HG02938 (cell line): ENCODE results near the gene KCNF1.
"Not testable (repeated sequence)": the region's sequence is repeated elsewhere in the genome, so short reads cannot be mapped to it uniquely, and the experiment has no call there.

Experiments
- ATAC-seq: cut with Tn5 transposase; IDR thresholded peaks from one replicate; pipeline ENCODE4 v1.9.1; 2021; ENCODE audit warnings: mild to moderate bottlenecking, moderate library complexity; ENCODE audit not compliant: unreplicated experiment

The KCNF1 gene

DNA sequence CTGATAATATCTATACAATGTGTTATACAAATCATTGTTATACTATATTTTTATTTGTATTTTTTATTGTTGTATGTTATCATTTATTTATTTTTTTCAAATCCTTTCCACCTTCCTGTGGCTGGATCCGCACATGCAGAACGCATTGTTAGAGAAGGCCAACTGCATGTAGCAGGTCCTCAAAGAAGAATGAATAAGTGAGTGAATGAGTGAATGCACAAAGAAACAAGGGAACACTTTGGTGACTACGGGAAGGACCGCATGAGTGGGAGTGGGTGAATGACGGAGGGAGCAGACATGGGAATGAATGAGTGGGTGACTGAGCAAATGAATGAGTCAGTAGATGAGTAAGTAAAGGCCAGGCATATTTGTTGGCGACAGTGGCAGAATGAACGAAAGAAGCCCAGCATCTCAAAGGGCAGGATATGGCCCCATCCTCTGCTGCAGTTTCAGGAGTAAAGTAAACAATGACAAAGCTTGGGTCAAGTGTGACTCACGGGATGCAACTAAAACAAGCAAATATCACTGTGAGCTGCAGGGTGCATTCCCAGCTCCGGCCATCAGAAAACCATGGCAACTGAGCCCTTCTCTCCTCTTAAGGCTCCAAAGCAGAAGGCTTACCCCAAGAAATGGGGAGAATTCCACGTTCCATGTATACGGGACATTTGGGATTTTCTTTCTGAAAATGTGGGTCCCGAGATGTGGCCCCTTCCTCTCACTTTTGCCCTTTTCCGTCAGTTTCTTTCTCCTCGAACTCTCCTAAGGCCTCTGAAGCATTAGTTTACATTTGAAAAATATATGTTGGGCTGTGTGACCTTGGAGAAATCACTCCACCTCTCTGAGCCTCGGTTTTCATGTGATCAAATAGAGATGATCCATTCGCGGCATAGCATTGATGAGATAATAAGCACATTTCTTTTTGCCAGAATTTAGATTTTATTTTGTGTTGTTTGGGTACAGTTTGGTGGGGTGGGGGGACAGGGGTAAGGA lies 24.5 kb downstream of the KCNF1 start:
- ATAC-seq: no peak

DNA sequence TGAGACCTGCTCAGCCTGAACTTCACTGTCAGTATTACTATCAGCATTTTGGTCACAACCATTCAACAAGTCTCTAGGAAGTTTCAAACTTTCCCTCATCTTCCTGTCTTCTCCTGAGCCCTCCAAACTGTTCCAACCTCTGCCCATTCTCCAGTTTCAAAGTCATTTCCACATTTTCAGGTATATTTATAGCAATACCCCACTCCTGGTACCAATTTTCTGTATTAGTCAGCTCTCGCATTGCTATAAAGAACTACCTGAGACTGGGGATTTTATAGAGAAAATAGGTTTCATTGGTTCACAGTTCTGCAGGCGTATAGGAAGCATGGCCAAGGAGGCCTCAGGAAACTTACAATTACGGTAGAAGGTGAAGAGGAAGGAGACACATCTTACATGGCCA lies 27.3 kb downstream of the KCNF1 start:
- no peak for ATAC-seq

DNA sequence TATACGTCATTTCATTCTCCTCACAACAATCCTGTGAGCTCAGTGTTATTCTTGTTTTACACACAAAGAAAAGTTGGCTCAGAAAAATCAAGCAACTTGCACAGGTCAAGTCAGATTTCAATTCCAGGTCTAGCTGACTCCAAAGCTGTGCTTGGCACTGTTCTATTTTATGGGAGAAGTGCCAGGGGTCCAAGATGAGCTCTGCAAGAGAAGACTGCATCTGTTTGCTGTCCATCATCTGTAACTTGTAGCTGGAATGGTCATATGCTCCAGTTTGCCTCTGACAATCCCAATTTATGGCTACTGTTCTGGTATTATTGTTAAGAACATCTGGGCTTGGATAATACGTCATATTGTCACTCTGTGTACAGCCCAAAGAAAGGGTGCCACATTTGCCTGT lies 28.9 kb downstream of the KCNF1 start:
- no peak for ATAC-seq

DNA sequence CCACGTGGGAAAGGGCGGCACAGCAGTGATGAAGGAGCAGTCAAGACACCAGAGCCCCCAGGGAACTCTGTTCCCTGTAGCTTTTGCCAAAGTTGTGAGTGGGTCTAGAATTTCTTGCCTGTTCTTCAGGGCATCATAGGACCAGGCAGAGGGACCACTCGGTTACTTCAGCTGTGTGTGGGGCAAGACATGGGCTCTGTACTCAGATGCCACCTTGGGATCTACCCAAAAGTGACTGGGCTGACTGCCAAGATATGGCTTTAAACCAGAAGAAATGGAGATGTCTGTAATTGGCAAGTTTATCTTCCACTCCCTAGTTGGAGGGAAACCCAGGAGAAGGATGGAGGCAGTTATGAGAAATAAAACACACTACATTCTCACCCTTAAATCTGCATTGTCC lies 29.6 kb downstream of the KCNF1 start:
- ATAC-seq: no peak

DNA sequence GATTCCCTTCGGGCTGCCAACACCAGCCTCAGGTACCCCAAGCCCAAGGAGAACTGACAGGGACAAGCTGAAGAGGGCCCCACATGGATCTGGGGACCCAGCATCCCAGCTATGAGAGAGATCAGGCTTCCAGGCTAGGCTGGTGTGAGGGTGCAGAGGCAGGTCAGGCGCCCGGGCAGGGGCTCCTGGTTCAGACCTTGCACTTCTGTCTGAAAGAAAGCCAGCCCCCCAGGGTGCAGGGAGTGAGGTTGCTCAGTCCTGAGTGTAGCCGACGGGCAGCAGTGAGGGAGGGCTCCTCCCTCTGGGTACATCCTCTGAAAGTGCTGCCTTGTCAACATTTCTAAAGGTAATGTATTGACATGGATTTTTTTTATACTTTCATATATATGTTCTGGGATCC lies 33.1 kb downstream of the KCNF1 start:
- no peak for ATAC-seq

DNA sequence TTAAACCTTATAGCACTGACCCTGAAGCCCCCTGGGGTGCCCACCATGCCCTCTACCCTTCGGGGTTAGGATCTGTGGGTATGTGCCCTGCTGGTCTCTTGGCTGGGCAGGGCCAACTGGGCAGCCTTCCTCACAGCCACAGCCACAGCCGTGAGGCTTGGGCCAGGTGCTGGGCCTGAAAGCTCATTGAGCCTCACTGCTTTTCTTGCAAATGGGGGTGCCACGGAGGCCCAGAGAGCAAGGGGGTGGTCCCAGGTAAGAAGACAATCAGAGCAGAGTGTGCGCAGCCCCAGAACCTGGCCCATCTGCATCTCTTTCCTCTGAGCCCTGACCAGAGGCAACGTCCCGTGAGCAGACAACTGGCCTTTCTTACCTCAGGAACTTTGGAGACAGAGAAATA lies 34.7 kb downstream of the KCNF1 start:
- no peak for ATAC-seq

DNA sequence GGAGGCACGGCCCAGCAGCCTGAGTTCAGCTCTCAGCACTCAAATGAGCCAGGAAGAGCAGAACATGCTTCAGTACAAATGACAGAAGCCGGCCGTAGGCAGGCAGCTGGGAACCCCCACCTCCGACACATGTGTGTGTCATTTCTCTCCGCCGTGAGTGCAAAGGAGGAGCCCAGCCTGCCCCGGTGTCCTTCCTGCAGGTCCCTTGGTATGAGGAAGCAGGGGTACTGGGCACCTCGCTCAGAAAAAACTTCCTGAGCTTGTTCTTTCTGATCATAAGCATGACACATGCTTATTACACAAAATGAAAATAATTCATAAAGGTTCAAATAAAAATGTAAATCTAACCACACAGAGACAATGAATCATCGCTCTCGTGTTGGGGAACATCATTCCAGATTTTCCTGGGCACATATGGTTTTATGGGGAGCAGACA lies 35.3 kb downstream of the KCNF1 start:
- ATAC-seq: no peak

DNA sequence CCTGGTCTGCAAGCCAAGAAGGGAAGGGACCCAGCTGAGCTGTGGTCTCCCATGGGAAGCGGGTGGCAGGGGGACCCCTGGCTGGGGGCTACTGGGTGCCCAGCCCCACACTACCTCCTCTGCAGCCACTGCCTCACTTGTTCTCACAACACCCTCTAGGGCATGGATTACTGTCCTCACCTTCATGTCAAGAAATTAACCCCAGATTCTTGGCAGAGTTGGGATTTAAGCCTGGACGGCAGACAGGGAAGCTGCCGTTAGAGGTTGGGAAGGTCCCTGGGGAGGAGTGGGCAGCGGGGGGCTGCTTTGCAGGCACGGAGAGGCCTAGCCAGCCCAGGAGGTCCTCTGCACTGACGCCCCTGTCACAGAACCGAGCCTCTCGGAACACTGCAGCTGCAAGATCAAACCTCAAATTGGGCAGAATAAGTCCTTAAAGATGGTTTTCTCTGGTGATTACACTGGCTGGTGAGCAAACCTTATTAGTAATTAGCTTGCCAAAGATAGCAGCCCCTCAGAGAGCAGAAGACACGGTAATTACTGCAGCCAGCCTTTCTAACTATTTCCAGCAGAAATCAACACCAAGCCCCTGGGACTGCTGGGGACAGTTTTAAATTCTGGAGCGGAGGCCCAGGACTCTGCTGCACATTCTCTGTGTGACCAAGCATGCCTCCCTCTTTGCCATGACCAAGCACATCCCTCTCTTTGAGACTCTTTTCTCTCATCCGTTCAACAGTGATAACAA lies 35.9 kb downstream of the KCNF1 start:
- no peak for ATAC-seq

DNA sequence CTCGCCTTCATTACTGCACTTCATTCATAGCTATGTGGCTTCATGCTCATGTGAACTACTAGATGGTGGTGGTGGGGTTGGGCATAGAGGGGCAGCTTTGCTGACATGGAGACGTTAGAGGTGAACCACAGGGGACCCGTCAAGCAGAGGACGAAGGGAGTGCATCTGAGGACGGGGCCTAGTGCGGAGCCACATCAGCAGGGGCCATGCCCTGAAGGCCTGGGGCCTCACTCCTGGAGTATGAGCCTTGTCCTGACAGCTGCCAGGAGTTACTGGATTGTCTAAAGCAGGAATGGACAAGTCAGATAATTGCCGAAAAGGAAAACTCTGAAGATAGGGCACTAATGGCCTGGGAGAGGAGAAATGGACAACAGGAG lies 36.4 kb downstream of the KCNF1 start:
- ATAC-seq: no peak

DNA sequence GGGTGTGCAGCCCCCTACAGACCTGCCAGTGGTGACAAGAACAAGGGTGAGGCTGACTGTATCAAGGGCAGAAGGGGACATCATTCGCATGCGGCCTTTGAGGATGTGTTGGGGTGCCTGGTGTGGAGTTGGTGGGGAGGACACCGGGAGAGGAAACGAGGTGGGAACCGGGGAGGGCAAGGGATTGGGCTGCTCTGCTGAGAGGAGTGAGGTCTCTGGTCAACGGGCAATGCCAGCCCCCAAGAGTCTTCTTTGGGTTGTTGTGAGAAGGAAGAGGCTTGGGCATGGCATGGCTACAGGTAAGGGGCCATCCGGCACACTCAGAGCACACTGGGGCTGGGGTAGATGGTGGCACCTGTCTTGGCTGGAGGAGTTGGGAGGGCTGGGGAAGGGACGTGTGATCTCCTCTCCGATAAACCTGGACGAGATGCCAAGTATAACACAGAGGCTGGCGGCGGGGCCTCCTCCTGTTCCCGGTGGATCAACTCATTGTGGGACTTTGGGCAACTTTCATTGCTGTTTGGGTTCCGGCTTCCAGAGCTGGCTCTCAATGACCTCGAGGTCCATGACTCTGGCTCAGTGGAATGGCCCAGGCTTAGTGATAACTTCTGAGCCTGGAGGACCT lies 37.0 kb downstream of the KCNF1 start:
- no peak for ATAC-seq

DNA sequence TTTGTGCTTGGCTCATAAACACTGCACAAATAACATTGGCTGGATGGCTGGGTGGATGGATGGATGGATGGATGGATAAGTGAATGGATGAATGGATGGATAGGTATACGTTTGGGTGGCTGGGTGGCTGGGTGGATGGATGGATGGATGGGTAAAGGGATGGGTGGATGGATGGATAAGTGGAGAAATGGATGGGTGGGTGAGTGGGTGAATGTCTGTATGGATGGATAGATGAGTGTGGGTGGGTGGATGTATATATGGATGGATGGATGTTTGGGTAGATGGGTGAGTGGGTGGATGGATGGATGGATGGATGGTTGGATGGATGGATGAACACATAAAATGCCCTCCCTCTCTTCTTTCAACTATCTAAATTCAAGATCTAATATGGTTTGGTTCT lies 38.1 kb downstream of the KCNF1 start:
- ATAC-seq: no peak

DNA sequence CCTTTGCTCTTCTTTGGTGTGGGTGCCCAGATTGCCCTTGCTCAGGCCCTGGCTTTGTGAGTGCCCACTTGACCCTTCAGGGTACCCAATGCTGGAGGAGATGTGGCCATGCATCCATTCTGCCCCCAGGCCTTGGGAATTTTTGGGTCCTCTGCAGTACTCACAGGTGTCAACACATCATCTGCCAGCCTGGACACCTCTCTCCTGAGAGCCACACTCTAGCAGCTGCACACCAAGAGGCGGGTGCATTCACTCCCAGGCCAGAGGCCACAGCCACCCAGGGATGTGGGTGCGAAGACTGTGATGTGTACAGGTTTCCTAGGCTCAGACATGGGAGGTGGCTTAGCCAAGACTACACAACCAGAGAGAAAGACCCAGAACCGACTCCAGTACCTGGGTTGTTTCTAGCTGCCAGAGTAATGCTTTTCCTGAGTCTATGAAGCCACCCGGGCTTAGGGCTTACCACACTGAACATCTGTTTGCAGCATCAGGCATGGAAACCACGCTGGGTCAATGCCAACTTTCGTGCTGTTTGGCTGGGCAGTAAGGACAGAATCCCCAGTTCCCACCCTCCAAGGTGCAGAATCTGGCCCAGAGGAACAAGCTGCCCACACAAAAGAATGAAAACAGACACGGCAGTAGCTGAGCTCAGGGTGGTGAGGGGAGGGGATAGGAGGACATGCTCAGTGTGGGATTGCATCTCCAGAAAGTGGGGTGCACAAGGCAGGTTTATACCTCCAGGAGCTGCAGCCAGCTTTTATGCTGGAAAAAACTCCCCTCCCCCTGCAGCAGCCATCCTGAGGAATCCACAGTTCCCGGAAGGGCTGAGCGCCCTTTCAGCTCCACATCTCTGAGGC lies 40.1 kb downstream of the KCNF1 start:
- no peak for ATAC-seq

DNA sequence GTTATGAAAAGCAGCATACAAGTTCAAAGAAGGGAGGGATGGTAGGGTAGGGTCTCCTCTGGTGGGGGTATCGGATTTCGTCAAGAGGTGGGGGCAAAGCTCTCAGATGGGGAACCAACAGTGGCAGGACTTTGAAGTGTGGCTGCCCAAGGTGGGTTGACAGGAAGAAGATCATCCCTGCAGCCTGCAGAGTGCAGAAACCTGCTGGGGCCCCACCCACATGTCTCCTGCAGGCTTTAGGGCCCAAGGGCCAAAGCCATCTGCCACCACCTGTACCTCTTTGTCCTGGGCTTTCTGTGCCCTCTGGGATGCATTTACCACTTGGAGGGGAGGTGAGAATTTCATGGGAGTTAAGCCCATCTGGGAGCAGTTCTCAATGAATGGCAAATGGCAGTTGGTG lies 42.7 kb downstream of the KCNF1 start:
- no peak for ATAC-seq

DNA sequence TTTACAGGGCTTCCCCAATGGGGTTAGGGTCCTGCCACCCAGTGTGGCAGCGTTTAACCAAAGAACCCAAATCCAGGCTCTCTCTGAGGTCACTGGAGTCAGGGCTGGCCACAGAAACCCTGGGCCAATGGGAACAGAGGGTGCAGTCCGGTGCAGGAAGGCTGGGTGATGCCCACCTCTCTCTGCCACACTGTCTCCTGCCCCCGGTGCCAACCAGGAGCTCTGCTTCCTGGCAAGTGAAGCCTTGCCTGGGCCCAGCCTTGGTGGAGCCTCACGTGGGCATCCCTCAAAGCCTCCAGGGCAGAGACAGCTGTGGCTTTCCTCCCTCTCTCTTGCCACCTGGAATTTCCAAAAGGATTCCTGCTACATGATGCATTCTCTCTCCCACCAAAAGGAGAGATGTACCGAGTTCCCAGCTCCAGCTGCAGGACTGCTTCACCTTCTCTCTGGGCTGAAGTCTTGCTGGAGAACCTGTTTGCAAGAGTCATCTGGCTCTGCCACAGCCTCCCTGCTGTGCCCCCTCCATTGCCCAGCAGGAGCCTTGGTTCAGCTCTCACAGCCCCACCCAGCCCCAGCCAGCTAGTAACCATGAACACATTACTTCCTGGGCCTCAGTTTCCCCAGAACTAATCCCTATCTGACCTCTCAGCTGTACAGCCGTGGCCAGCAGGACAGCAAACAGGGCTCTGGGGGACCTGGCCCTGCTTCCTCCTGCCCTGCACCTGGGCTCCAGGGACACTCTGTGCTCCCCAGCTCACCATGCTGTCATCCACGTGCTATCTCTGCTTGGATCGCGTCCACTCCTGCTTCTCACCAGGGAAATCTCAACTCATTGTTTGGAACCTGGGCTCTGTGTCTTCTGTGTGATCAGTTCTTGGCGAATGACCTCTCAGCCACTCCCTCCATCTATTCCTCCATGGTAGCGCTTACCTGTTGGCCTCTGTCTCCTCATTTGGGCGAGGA lies 43.4 kb downstream of the KCNF1 start:
- no peak for ATAC-seq

DNA sequence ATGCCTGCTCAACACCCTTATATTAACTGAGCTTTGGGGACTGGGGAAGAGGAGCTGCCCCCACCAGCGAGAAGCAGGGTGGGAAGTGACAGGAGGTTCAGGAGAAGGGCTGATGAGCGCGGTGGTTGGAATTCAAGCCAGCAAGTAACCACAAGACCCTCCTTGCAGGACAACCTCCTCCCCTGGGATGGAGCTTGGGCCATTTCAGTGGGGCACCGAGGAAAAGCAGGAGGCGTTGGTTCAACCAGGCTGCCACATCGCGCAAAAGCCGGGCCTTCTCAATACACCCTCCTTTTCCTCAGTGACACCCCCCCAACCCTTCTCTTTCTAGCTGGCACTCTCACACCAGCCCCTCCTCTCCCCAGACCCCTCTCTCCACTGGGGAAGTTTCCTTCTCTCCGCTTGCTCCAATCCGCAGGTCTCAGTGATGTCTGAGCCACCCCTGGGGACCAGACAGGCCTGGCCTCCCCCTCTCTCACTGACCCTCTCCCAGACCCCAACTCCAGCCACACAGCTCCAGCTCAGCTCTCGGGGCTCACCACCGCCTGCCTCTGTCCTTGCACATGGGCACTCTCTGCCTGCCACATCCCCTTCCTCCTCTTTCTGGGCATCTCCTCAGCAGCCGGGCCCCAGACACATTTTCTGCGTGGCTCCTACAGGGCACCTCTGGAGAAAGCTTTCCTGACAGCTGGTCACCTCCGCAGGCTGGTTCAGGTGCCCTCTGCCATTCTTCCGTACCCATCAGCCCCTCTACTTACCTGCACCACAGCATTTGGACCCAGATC lies 44.5 kb downstream of the KCNF1 start:
- ATAC-seq: no peak

DNA sequence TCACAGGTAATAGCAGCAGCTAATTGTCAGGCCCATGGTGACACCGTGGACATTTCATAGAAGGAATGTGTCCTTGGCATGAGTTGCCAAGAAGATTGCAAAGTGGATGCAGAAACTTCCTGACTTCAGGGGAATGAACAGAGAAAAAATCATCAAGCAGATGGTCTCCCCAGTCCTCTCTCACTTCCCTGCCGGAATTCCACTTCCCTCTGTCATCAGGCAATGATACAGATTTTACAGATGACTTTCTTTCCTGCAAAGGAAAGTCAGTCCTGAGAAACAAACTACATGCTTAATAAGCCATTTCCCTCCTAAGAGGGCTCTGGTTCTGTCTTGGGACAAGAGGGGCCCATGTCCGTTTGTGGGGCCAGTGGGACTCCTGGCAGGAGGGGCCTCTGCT lies 45.7 kb downstream of the KCNF1 start:
- ATAC-seq: no peak

DNA sequence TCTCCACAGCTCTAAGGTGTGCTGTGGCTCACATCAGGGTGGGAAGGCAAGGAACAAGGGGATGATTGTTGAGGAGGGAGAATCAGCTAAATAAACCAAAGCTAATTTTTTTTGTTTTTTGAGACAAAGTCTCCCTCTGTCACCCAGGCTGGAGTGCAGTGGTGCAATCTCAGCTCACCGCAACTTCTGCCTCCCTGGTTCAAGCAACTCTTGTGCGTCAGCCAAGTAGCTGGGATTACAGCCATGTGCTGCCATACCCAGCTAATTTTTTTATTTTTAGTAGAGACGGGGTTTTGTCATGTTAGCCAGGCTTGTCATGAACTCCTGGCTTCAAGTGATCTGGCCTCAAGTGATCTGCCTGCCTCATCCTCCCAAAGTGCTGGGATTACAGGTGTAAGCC lies 46.7 kb downstream of the KCNF1 start:
- ATAC-seq: not testable (repeated sequence)

DNA sequence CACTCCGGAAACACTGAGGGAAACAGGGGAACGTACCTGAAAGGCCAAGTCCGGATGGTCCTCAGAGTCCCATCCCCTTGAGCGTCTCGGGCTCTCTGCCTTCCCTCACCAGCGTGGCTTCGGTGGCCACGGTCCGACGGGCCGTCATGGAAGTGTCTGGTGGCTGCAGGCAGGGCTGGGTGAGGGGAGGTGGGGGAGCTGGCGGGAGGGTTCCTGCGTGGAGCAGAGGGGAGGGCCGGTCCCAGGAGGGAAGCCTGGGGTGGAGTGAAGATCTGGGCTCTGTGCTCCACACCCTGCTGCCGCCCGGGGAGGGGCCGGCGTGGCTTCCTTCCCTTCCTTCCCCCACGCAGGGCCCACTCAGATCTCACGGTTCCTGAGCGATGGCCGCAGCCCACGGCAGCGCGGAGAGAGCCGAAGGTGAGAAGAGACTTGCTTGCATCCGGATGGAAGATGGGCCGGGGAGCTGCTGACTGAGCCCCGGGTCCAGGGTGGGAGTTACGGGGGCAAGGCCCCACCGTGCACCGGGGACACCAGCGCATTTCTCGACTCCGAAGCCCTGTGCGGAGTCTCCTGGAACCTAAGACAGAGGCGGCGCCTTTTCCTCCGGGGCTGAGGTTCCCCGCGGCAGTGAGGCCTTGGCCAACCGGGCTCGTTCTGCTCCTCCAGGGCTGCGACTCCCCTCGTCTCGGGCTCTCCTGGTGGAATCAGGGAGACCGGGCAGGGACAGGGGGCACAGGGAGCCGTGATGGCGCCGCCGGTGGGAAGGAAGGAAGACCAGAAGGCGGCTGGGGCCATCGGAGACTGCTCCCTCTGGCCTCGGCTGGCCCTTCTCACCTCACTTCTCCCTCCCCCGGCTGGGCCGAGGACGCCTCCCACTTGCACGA lies 49.1 kb downstream of the KCNF1 start:
- no peak for ATAC-seq
